H54 (cell line): ENCODE data around the gene CNDP1.

Experiments
- DNase-seq: peaks from one replicate; pipeline ENCODE4 v3.0.0; 2011; ENCODE audit warnings: low spot score, mixed read lengths; ENCODE audit not compliant: insufficient read length
- FAIRE-seq: peaks from 3 replicates; lab custom pipeline; 2011; peaks lifted over from hg19 to GRCh38; lab: Jason Lieb, UNC
- POLR2A ChIP-seq: IDR thresholded peaks from 2 replicates; pipeline ENCODE4 v1.6.1; 2011; ENCODE audit warnings: low read depth, mild to moderate bottlenecking, low read length

Gene CNDP1

DNA sequence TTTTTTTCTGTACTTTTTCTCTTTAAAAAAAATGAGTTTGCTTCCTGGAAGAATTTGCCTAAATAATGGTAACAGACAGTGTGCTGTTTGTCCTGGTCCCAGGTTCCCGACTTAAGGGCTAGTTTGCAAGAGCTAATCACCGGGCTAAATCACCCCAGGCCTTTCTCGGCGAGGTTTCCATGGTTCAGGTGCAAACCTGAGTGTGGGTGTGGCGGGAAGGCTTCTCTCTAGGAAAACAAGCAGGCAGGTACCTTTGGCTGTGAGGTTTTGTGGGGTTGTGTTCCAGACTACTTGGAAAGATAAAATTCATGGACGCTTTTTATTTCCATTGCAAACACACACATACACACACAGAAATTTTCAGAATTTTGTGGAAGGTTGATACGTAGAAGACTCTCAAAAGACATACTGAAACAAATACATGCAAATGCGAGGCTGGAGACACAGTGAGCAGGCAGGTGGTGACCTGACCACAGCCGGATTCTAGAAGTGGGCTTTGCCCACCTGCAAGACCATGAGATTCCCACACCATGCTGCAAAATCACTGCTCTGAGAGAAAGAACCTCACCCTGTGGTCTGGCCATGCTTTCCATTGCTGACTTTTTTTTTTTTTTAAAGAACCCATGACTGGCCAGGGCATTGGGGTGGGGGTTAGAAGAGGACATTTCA is 815 bp downstream of the CNDP1 start:
- TF ChIP-seq POLR2A: no peak
- FAIRE-seq (no peak), DNase-seq (no peak)

- no peak for DNase-seq
- FAIRE-seq: no peak
- TF ChIP-seq POLR2A: no peak
These were observed 5.0 kb downstream of the CNDP1 start for GRCh38 chr18:74539289-74539688.

DNA sequence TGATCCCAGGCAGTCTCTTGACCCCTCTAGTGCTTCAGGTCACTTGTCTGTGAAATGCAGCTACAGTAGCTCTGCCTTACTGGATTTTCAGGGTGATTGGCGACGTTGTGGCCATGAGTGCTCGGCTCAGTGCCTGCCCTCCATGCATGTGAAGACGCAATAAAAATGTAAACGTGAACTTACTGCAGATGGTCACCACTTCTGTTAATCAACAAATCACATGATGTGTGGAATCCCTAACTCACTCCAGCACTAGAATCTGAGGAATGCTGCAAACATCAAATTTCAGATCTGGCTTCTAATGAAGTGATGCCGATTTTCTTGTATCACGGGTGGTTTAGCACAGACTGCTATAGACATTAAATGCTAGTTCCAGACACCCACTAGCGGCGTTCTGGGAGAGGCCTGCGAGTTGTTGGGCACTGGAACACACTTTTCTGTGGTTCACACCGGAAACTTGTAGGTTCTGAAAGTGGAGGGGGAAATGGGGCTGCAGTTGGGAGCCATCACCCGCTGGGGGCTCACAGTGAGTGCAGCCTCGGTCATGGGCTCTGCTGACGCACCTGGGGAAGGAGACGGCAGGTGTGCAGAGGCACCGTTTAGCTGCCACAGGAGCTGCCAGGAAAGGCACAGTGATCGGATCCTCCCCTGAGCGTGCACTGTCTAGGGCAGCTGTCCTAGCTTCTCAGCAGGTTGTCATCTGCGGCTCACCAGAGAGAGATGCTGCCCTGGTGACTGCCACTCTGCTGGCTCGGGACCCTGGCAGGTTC is 6.5 kb downstream of the CNDP1 start:
- DNase-seq (no peak), FAIRE-seq (no peak)
- no peak for TF ChIP-seq POLR2A

DNA sequence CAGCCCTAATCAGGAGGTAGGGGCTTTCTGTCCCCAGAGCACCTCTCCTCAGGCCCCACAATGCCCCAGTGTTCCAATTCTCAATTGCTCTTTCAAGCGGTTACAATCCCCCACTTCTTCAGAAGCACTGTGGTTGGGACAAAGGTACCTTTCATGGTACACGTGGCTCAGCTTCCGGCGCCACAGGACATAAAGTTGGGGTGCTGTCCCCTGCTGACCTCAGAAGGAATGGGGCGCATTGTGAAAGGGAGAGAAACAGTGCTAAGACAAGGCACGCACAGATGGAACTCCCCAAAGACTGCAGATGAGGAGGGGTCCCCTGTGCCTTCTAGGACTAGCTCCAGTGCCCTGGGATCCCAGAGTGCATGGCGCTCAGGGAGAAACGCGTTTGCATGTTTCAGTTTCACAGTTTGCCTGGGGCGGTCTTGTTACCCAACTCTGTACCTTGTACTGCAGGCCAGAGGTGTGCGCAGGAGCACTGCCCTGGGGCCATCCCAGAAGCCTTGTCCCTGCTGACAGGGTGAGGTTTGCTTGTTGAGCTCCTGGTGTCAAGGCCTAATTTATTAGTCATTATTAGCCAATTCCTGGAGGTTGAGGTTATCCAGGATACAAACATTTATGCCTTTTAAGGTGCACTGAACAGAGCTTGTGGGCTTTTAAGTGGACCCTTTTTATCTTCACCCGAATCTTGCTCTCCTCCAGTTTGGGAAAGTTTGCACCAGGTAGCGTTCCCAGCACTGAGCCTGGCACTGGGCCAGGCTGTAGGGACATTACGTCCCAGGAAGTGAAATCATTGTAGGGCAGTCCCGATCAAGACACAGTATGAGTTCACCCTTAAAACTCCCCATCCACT is 7.6 kb downstream of the CNDP1 start:
- DNase-seq (no peak), FAIRE-seq (no peak)
- TF ChIP-seq POLR2A: no peak

DNA sequence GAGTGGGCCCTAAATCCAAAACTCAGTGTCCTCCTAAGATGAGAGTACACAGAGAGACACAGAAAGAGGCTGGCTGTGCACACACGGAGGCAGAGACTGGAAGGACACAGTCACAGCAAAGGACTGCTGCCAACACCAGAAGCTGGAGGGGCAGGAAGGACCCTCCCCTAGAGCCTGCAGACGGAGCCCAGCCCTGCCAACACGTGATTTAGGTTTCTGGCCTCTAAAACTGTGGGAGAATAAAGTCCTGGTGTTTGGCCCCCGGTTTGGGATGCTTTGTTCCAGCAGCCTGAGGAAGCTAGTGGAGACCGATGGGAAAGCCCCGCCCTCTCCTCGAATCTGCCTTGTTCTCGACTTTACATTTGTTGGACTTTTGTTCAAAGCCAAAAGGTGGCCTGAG is 10.6 kb downstream of the CNDP1 start:
- TF ChIP-seq POLR2A: no peak
- DNase-seq (no peak), FAIRE-seq (no peak)

- TF ChIP-seq POLR2A: no peak
- DNase-seq: no peak
- no peak for FAIRE-seq
These were observed 11.7 kb downstream of the CNDP1 start for GRCh38 chr18:74546007-74546406.

DNA sequence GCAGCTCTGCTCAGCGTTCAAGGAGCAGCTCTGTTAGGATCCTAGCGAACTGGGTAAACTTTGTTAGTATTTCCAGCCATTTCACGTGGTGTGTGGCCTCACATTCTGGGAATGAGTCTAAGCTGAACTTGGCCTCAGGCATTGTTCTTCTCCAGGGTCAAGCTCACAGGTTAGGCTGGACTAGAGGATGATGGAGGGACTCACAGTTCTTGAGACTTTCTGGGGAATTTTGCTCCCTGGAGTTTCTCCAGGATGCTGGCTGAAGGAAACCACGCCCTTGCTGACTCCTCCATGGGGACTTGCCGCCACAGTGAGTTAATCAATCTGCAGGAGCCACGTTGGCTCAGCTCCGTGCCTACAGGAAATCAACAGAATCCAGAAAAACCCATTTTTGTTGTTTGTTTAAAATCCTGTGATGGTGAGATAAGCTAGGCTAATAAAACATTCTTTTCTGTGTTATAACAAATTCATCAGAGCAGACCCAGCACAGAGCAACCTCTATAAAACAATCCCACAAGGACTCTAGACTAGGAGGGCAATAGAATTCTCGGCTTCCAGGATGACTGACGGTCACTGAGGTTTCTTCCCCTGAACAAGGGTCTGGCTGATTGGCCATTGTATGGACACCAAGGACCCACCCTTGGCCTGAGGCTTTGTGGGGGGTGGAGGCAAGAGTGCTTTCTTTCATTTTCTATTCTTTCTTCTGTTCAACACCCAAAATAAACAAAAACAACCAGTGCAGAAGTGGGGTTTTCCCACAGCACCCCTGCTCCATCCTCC is 12.6 kb downstream of the CNDP1 start:
- FAIRE-seq (no peak), DNase-seq (peak; percentile 2)
- no peak for TF ChIP-seq POLR2A

GRCh38 chr18:74547860-74548259 is 13.6 kb downstream of the CNDP1 start:
- DNase-seq (no peak), FAIRE-seq (no peak)
- no peak for TF ChIP-seq POLR2A

- DNase-seq (no peak), FAIRE-seq (no peak)
- TF ChIP-seq POLR2A: no peak
These were observed 15.3 kb downstream of the CNDP1 start for GRCh38 chr18:74549591-74550104.

DNA sequence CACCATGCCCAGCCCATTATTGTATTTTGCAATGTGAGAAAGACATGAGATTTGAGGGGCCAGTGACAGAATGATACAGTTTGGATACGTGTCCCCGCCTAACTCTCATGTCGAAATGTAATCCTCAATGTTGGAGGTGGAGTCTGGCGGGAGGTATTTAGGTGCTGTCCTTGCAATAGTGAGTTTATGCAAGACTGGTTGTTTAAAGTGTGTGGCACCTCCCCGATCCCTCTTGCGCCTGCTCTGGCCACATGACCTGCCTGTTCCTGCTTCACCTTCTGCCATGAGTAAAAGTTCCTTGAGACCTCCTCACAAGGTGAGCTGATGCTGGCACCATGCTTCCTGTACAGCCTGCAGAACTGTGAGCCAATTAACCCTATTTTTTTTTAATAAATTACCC is 16.6 kb downstream of the CNDP1 start:
- TF ChIP-seq POLR2A: no peak
- FAIRE-seq (no peak), DNase-seq (no peak)

- TF ChIP-seq POLR2A: no peak
- FAIRE-seq (no peak), DNase-seq (no peak)
These were observed 17.2 kb downstream of the CNDP1 start for GRCh38 chr18:74551452-74551851.

DNA sequence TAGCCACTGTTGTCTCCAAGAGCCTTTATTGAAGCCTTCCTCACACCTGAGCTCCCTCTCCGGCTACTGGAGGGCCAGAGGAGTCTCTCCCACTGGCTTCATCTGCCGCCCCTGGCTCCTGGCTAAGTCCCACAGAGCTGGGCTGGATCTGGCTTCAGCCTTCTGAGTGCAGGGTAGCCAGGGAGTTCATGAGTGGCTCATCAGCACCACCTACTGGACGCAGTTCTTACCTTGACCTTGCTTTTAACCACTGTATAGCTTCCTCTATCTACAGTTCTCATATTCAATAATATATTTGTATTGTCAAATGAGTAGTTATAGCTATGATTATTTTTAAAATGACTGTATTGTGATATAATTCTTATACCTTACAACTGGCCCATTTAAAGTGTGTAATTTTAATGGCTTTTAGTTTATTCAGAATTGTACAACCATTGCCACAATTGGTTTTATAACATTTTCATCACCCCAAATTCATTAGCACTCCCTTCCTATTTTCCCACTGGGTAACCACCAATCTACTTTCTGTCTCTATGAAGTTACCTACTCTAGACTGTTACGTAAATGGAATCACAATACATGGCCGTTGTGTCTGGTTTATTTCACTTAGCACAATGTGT is 17.7 kb downstream of the CNDP1 start:
- FAIRE-seq (no peak), DNase-seq (peak; percentile 23)
- no peak for TF ChIP-seq POLR2A

DNA sequence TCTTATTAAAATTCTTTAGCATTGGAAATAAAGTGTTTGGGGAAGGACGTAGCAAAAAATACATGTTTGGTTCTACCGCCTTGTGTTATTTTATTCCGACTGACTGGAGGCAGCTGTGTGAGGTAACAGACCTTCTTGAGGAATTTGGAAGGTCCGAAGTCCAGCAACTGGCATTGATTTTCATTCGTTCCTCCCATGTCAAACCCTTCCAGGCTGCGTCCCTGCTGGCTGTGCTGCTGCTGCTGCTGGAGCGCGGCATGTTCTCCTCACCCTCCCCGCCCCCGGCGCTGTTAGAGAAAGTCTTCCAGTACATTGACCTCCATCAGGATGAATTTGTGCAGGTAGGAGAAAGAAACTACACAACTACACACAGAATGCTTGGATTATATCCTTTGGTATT is 21.8 kb downstream of the CNDP1 start:
- FAIRE-seq (no peak), DNase-seq (no peak)
- TF ChIP-seq POLR2A: no peak
